ENCODE results near the gene RHBDD2.

RHBDD2 gene

DNA sequence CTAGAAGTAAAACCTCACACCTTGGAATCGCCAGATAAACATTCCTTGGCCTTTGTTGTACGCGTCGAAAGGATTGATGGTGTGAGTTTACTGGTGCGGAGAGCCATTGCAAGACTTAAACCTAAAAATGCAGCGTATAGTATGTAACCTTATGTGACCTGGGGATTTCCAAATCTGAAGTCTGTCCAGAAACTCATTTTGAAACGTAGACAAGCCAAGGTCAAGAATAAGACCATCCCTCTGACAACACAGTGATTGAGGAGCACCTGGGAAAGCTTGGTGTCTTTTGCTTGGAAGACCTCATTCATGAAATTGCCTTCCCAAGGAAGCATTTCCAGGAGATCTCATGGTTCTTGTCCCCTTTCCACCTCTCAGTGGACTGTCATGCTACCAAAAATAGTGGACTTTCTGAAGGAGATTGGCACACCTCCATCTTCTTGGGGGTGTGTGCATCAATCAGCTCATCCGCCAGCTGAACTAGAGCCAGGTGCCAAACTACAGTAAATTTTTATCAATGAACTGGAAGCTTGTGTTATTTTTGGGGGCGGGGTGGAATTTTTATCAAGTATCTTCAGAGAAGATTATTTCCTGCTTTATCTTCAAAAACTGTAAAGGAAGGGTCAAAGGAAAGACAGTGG lies 44.3 kb downstream of the RHBDD2 start:
- Histone ChIP-seq H3K4me2 (ENCODE audit: low read depth, low read length) (no peak overlapping the region), H3K4me1 (ENCODE audit: low read length) (no peaks in the 10 kb centered on the region; the same call in 1 of the 2 replicates), H2AFZ (ENCODE audit: low read length) (no peak overlapping the region), H3K36me3 (replicated peaks; ENCODE audit: insufficient read depth, low read length) (no peaks in the 10 kb centered on the region), H3K27me3 (replicated peaks; ENCODE audit: insufficient read depth, low read length) (no peaks in the 10 kb centered on the region), H3K9me2 (replicated peaks; ENCODE audit: insufficient read depth, low read length) (no peaks in the 10 kb centered on the region), H3F3A (ENCODE audit: insufficient read depth, low read length) (no peaks in the 10 kb centered on the region), H3K9me3 (replicated peaks; ENCODE audit: insufficient read depth, low read length) (no peaks in the 10 kb centered on the region), H3K79me2 (ENCODE audit: low read length) (peaks cover 59% of the 10 kb centered on the region), H3K9ac (ENCODE audit: low read length) (no peak overlapping the region), H3K4me3 (ENCODE audit: low read length) (no peak overlapping the region), H4K20me1 (ENCODE audit: insufficient read depth, low read length) (no peaks in the 10 kb centered on the region), H3K27ac (ENCODE audit: low read length) (no peak overlapping the region)
- TF ChIP-seq, protein P1, sequence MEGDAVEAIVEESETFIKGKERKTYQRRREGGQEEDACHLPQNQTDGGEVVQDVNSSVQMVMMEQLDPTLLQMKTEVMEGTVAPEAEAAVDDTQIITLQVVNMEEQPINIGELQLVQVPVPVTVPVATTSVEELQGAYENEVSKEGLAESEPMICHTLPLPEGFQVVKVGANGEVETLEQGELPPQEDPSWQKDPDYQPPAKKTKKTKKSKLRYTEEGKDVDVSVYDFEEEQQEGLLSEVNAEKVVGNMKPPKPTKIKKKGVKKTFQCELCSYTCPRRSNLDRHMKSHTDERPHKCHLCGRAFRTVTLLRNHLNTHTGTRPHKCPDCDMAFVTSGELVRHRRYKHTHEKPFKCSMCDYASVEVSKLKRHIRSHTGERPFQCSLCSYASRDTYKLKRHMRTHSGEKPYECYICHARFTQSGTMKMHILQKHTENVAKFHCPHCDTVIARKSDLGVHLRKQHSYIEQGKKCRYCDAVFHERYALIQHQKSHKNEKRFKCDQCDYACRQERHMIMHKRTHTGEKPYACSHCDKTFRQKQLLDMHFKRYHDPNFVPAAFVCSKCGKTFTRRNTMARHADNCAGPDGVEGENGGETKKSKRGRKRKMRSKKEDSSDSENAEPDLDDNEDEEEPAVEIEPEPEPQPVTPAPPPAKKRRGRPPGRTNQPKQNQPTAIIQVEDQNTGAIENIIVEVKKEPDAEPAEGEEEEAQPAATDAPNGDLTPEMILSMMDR (IDR thresholded peaks at IDR 0.05; ENCODE audit: low read length): no peak
- TF ChIP-seq EZH2phosphoT487 (IDR thresholded peaks at IDR 0.05; ENCODE audit: low read length): no peak
- TF ChIP-seq EZH2 (optimal IDR thresholded peaks at IDR 0.05; ENCODE audit: low read depth, low read length): no peak
- DNase-seq: no peak

DNA sequence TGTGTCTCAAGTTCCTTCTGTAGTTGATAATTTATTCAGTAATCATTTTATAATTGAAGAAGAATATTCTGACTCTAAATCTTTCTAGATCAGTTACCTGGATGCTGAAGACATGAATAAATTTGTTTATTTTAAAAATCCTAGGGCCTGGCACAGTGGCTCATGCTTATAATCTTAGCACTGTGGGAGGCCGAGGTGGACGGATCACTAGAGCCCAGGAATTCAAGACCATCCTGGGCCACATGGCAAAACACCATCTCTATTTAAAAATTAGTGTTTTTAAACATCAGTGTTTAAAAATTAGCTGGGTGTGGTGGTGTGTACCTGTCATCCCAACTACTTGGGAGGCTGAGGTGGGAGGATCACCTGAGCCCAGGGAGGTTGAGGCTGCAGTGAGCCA lies 45.4 kb downstream of the RHBDD2 start:
- no peaks in the 10 kb centered on the region for H4K20me1 ChIP-seq (ENCODE audit: insufficient read depth, low read length)
- no peaks in the 10 kb centered on the region; the same call in 1 of the 2 replicates for H3K4me1 ChIP-seq (ENCODE audit: low read length)
- peaks cover 47% of the 10 kb centered on the region for H3K79me2 ChIP-seq (ENCODE audit: low read length)

DNA sequence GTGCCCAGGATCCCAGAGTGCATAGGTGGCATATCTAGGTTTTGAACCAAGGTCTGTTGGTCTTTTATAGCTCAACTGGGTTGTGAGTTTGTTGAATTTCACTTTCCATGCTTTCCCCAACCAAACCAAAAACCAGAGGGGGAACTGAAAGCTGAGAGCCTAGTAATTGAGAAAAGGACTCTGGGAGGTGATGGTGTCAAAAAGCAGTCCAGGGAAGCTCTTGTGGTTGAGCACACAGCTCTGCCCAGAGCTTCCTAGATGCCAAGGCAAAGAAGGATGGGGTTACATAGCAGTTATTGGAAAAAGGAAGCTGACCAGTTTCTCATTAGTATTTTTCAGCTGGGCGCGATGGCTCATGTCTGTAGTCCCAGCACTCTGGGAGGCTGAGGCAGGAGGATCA lies 46.1 kb downstream of the RHBDD2 start:
- TF ChIP-seq, protein P1 (IDR thresholded peaks at IDR 0.05; ENCODE audit: low read length): no peak
- TF ChIP-seq EZH2 (optimal IDR thresholded peaks at IDR 0.05; ENCODE audit: low read depth, low read length) (no peak), EZH2phosphoT487 (IDR thresholded peaks at IDR 0.05; ENCODE audit: low read length) (no peak)
- Histone ChIP-seq H3K9ac (ENCODE audit: low read length) (no peak overlapping the region), H3K36me3 (replicated peaks; ENCODE audit: insufficient read depth, low read length) (no peaks in the 10 kb centered on the region), H3K79me2 (ENCODE audit: low read length) (peaks cover 41% of the 10 kb centered on the region), H3K4me3 (ENCODE audit: low read length) (no peak overlapping the region), H3K4me2 (ENCODE audit: low read depth, low read length) (no peak overlapping the region), H2AFZ (ENCODE audit: low read length) (no peak overlapping the region), H3K9me3 (replicated peaks; ENCODE audit: insufficient read depth, low read length) (no peaks in the 10 kb centered on the region), H3K4me1 (ENCODE audit: low read length) (no peaks in the 10 kb centered on the region; the same call in 1 of the 2 replicates), H3K27me3 (replicated peaks; ENCODE audit: insufficient read depth, low read length) (no peaks in the 10 kb centered on the region), H3F3A (ENCODE audit: insufficient read depth, low read length) (no peaks in the 10 kb centered on the region), H4K20me1 (ENCODE audit: insufficient read depth, low read length) (no peaks in the 10 kb centered on the region), H3K27ac (ENCODE audit: low read length) (no peak overlapping the region), H3K9me2 (replicated peaks; ENCODE audit: insufficient read depth, low read length) (no peaks in the 10 kb centered on the region)
- DNase-seq: no peak

More for the DNA sequence above, 45.4 kb downstream of the RHBDD2 start:
- Histone ChIP-seq H3K4me3 (ENCODE audit: low read length) (no peak overlapping the region), H3K27ac (ENCODE audit: low read length) (no peak overlapping the region), H3K9me3 (replicated peaks; ENCODE audit: insufficient read depth, low read length) (no peaks in the 10 kb centered on the region), H3K9ac (ENCODE audit: low read length) (no peak overlapping the region), H2AFZ (ENCODE audit: low read length) (no peak overlapping the region), H3K36me3 (replicated peaks; ENCODE audit: insufficient read depth, low read length) (no peaks in the 10 kb centered on the region), H3K27me3 (replicated peaks; ENCODE audit: insufficient read depth, low read length) (no peaks in the 10 kb centered on the region), H3K4me2 (ENCODE audit: low read depth, low read length) (no peak overlapping the region), H3F3A (ENCODE audit: insufficient read depth, low read length) (no peaks in the 10 kb centered on the region), H3K9me2 (replicated peaks; ENCODE audit: insufficient read depth, low read length) (no peaks in the 10 kb centered on the region)
- DNase-seq: no peak
- TF ChIP-seq EZH2phosphoT487 (IDR thresholded peaks at IDR 0.05; ENCODE audit: low read length) (no peak), EZH2 (optimal IDR thresholded peaks at IDR 0.05; ENCODE audit: low read depth, low read length) (no peak)
- TF ChIP-seq, protein P1 (IDR thresholded peaks at IDR 0.05; ENCODE audit: low read length): no peak

Measured in MM.1S (cell line).